HCT116 (cell line): ENCODE data around the gene CLDN2. TPM values are rescaled to one million over a fixed set of nuclear protein-coding genes. Genes with fewer than 3 reads are reported as not detected.

ENCODE experiments used
- ATAC-seq: fragments of 200-7000 bp; cut with Tn5 transposase; 2 replicates; pipeline ENCODE4 v1.9.1; 2020; ENCODE audit warnings: mild to moderate bottlenecking, moderate library complexity
- BruUV-seq: library from RNA; stranded (reverse); fragments of 400-500 nt; replicated peaks from 2 replicates; lab custom pipeline; 2021; lab: Mats Ljungman, UMichigan
- CTCF ChIA-PET: fragments of 300-600 bp; sonication (Branson Sonifier 250); formaldehyde crosslinking; loops from one replicate; lab custom pipeline; 2021; ENCODE audit warnings: antibody characterized with exemption; lab: Charles Lee
- POLR2A ChIA-PET: fragments of 300-600, 350-600 bp; sonication (Branson Sonifier 250); formaldehyde crosslinking; loops from one replicate; lab custom pipeline; 2021; ENCODE audit warnings: antibody characterized with exemption; lab: Charles Lee
- RAD21 ChIA-PET, 2 experiments: fragments of 300-600 bp; sonication (Branson Sonifier 250); formaldehyde crosslinking; loops; one replicate each; lab custom pipeline; 2023; ENCODE audit warnings: low total read pairs in 2 of 2; ENCODE audit not compliant: uncharacterized antibody in 2 of 2, unreplicated experiment in 2 of 2, low non-redundant PET in 1 of 2; lab: Charles Lee
- DNase-seq: peaks from one replicate; pipeline ENCODE4 v3.0.0-alpha.2; 2010; ENCODE audit warnings: low read depth, low spot score
- H2AFZ ChIP-seq: fragments of 200-600 bp; shearing (Covaris generic), sonication (generic); 2 replicates; pipeline ENCODE4 v1.6.1; 2017; ENCODE audit warnings: low read depth, mixed run types, mixed read lengths, antibody characterized with exemption, low read length; ENCODE audit not compliant: poor library complexity, severe bottlenecking
- H3K27ac ChIP-seq: 2 replicates; pipeline ENCODE4 v1.5.1; 2012; ENCODE audit warnings: low read depth, low read length
- H3K27me3 ChIP-seq: fragments of 200-600 bp; sonication (generic); 2 replicates; pipeline ENCODE4 v1.6.1; 2016; ENCODE audit warnings: mixed run types, low read length, mixed read lengths; ENCODE audit not compliant: insufficient read depth
- H3K36me3 ChIP-seq, 2 experiments: fragments of 200-500 bp in 1 of 2; fragments of 200-600 bp in 1 of 2; sonication (Bioruptor generic) in 1 of 2; sonication (generic) in 1 of 2; 2 replicates each; pipeline versions ENCODE4 v1.5.1 to v1.6.1; 2014 to 2016; ENCODE audit warnings: low read length in 2 of 2, inconsistent platforms in 1 of 2, mixed read lengths in 1 of 2, mixed run types in 1 of 2; ENCODE audit not compliant: insufficient read depth in 2 of 2, control insufficient read depth in 1 of 2
- H3K4me1 ChIP-seq, 2 experiments: fragments of 200-600 bp in 1 of 2; sonication (generic) in 1 of 2; 2 replicates each; pipeline versions ENCODE4 v1.5.1 to v1.6.1; 2012 to 2017; ENCODE audit warnings: low read length in 2 of 2, inconsistent platforms in 1 of 2, mild to moderate bottlenecking in 1 of 2, mixed read lengths in 1 of 2, mixed run types in 1 of 2, moderate library complexity in 1 of 2; ENCODE audit not compliant: insufficient read depth in 2 of 2, control insufficient read depth in 1 of 2
- H3K4me2 ChIP-seq: fragments of 200-600 bp; sonication (generic); 2 replicates; pipeline ENCODE4 v1.6.1; 2017; ENCODE audit warnings: mixed run types, low read length, mixed read lengths
- H3K4me3 ChIP-seq, 2 experiments: fragments of 200-600 bp in 1 of 2; sonication (generic) in 1 of 2; replicated peaks in 1 of 2; 2 replicates each; pipeline ENCODE4 v1.5.1; 2011 to 2016; ENCODE audit warnings: low read length in 2 of 2, control low read depth in 1 of 2, low read depth in 1 of 2, mild to moderate bottlenecking in 1 of 2, mixed read lengths in 1 of 2, mixed run types in 1 of 2
- H3K79me2 ChIP-seq: fragments of 200-600 bp; sonication (generic); 2 replicates; pipeline ENCODE4 v1.6.1; 2017; ENCODE audit warnings: mild to moderate bottlenecking, mixed run types, low read length, moderate library complexity, mixed read lengths; ENCODE audit not compliant: insufficient read depth
- H3K9ac ChIP-seq: fragments of 200-600 bp; sonication (generic); 2 replicates; pipeline ENCODE4 v1.6.1; 2016; ENCODE audit warnings: low read length, mixed read lengths
- H3K9me2 ChIP-seq: fragments of 200-600 bp; sonication (generic), shearing (Covaris generic); 2 replicates; pipeline ENCODE4 v1.6.1; 2017; ENCODE audit warnings: mixed run types, mild to moderate bottlenecking, moderate library complexity; ENCODE audit not compliant: insufficient read depth
- H3K9me3 ChIP-seq, 2 experiments: fragments of 200-500 bp in 1 of 2; fragments of 200-600 bp in 1 of 2; sonication (Bioruptor generic) in 1 of 2; sonication (generic) in 1 of 2; 2 replicates each; pipeline ENCODE4 v1.6.1; 2014 to 2017; ENCODE audit warnings: low read length in 2 of 2, mixed read lengths in 2 of 2, inconsistent platforms in 1 of 2, low read depth in 1 of 2, mild to moderate bottlenecking in 1 of 2, mixed run types in 1 of 2, moderate library complexity in 1 of 2; ENCODE audit not compliant: control insufficient read depth in 1 of 2, insufficient read depth in 1 of 2
- H4K20me1 ChIP-seq: fragments of 200-600 bp; sonication (generic), shearing (Covaris generic); 2 replicates; pipeline ENCODE4 v1.6.1; 2017; ENCODE audit warnings: mixed run types, mild to moderate bottlenecking, moderate library complexity; ENCODE audit not compliant: insufficient read depth
- POLR2AphosphoS5 ChIP-seq: IDR thresholded peaks from 2 replicates; pipeline ENCODE4 v1.6.1; 2011; ENCODE audit warnings: mild to moderate bottlenecking, low read depth, low read length, moderate library complexity
- YY1 ChIP-seq: IDR thresholded peaks from 2 replicates; pipeline ENCODE4 v1.6.1; 2011; ENCODE audit warnings: low read length, low read depth, moderate library complexity, mild to moderate bottlenecking; ENCODE audit not compliant: insufficient replicate concordance; ENCODE audit errors: extremely low read depth
- intact Hi-C: fragments of 100-400 bp; cut with micrococcal nuclease; formaldehyde crosslinking; loops from 2 replicates; pipeline ENCODE4 v1.10.0; 2022
- total RNA-seq: library from RNA; stranded (reverse); gene quantifications from one replicate; pipeline ENCODE4 v1.2.1, GENCODE V29; 2021; ENCODE audit not compliant: unreplicated experiment
- TF ChIP-seq, protein P1 (sequence below): IDR thresholded peaks from 2 replicates; pipeline ENCODE4 v1.6.1; 2011; ENCODE audit warnings: mild to moderate bottlenecking, low read length, moderate library complexity; ENCODE audit not compliant: insufficient replicate concordance; ENCODE audit errors: extremely low read depth

The CLDN2 gene
- total RNA-seq, 1 experiment from 2014 or later, result 0.10 TPM

DNA sequence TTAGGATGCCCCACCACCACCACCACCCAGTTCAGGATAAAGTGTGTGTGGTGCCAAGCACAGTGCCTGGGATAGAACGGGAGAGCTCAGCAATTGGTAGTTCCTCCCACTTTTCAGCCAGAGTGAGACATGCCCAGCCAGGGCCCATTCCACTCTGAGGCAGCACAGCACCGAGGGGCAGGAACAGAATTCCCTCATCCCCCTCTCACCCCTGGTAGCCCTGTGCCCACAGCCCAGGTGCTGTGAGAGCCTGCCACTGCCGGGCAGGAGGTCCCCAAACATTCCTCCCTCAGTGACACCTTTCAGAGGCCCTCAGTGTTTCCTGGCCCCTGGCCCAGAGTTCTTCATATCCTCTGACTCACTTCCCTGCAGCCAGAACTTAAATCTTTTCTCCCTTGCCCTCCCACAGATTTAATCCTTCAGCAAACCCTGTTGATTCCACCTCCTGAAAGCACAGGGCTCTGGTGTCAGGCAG lies 25.2 kb upstream of the CLDN2 start (continued):
- TF ChIP-seq, protein P1, sequence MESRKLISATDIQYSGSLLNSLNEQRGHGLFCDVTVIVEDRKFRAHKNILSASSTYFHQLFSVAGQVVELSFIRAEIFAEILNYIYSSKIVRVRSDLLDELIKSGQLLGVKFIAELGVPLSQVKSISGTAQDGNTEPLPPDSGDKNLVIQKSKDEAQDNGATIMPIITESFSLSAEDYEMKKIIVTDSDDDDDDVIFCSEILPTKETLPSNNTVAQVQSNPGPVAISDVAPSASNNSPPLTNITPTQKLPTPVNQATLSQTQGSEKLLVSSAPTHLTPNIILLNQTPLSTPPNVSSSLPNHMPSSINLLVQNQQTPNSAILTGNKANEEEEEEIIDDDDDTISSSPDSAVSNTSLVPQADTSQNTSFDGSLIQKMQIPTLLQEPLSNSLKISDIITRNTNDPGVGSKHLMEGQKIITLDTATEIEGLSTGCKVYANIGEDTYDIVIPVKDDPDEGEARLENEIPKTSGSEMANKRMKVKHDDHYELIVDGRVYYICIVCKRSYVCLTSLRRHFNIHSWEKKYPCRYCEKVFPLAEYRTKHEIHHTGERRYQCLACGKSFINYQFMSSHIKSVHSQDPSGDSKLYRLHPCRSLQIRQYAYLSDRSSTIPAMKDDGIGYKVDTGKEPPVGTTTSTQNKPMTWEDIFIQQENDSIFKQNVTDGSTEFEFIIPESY, result no peak
- TF ChIP-seq, all 23 proteins: peak for 7

DNA sequence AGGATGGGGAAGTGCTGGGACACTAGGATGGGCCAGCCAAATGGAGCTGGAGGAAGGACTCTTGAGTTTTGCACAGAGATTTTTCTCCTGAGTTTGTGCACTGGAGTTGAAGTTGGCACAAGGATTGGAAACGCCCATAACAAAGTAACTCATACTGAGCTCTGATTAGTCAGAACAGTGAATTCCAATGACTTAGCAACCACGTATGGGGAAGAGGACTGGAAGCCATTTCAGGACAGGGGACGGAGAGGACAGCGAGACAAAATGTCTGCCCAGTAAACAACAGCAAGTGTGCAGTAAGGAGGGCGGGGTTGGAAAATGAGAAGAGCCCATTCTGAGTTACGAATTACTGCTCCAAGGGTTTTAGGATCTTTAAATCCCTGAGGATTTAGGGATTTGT lies 22.9 kb upstream of the CLDN2 start:
- no peaks in the 10 kb centered on the region for H3K79me2 ChIP-seq
- H2AFZ ChIP-seq, result peak overlapping the region; percentile 85
- H3K4me3 ChIP-seq, result no peak overlapping the region
- ChIA-PET RAD21 (interaction anchor here in 1 of 2 experiments (0.7 kb wide), 1 partner anchor 89 kb away, joined by 4 read pairs; no protein-coding TSS in a partner anchor), POLR2A (no interaction called here), CTCF (interaction anchor here (1.0 to 1.8 kb wide), 4 partner anchors 9 to 731 kb away, joined by 3 to 4 read pairs (median 4); partner anchors contain the start of gene PRPS1)
- H4K20me1 ChIP-seq, result no peaks in the 10 kb centered on the region
- no TSS peak for BruUV-seq
- H3K36me3 ChIP-seq, result no peaks in the 10 kb centered on the region
- ATAC-seq (no peak), DNase-seq (no peak)
- H3K9me3 ChIP-seq, result no peaks in the 10 kb centered on the region
- H3K4me2 ChIP-seq, result no peak overlapping the region
- TF ChIP-seq POLR2AphosphoS5, result no peak
- TF ChIP-seq YY1, result peak; percentile 87
- no peak overlapping the region for H3K27ac ChIP-seq
- H3K9ac ChIP-seq, result no peak overlapping the region
- H3K9me2 ChIP-seq, result no peaks in the 10 kb centered on the region
- H3K27me3 ChIP-seq, result no peaks in the 10 kb centered on the region
- H3K4me1 ChIP-seq, result peaks cover 19 to 47% of the 10 kb centered on the region in 2 experiments
- intact Hi-C loops, result loop anchor here (10.0 kb wide), 5 partner anchors 128 to 1178 kb away; no protein-coding TSS in a partner anchor
